GM18870 (cell line): Measurements from ENCODE around the gene MGAT5.

ENCODE experiments used
- ATAC-seq: cut with Tn5 transposase; IDR thresholded peaks from one replicate; pipeline ENCODE4 v1.9.1; 2021; ENCODE audit warnings: moderate library complexity; ENCODE audit not compliant: unreplicated experiment

MGAT5 gene

GRCh38 chr2:134440336-134440909, 186.6 kb downstream of the MGAT5 start:
- ATAC-seq: no peak

GRCh38 chr2:134441153-134441863, 187.4 kb downstream of the MGAT5 start:
- no peak for ATAC-seq

GRCh38 chr2:134443814-134444480, 190.1 kb downstream of the MGAT5 start:
- no peak for ATAC-seq

GRCh38 chr2:134445116-134445515, 191.2 kb downstream of the MGAT5 start:
- no peak for ATAC-seq

- ATAC-seq: no peak
These were observed 192.1 kb downstream of the MGAT5 start for GRCh38 chr2:134445985-134446382.

- no peak for ATAC-seq
These were observed 192.6 kb downstream of the MGAT5 start for GRCh38 chr2:134446383-134447017.

- ATAC-seq: no peak
These were observed 193.8 kb downstream of the MGAT5 start for GRCh38 chr2:134447669-134448068.

- no peak for ATAC-seq
These were observed 194.8 kb downstream of the MGAT5 start for GRCh38 chr2:134448650-134449049.

- ATAC-seq: no peak
These were observed 195.3 kb downstream of the MGAT5 start for GRCh38 chr2:134449157-134449556.

- ATAC-seq: no peak
These were observed 196.1 kb downstream of the MGAT5 start for GRCh38 chr2:134449751-134450513.

GRCh38 chr2:134451347-134451630, 197.4 kb downstream of the MGAT5 start:
- no peak for ATAC-seq

- ATAC-seq: no peak
These were observed 198.3 kb downstream of the MGAT5 start for GRCh38 chr2:134452042-134452733.

- ATAC-seq: no peak
These were observed 199.6 kb downstream of the MGAT5 start for GRCh38 chr2:134453476-134453875.

- ATAC-seq: no peak
These were observed 200.1 kb downstream of the MGAT5 start for GRCh38 chr2:134453973-134454372.

- ATAC-seq: no peak
These were observed 200.6 kb downstream of the MGAT5 start for GRCh38 chr2:134454426-134454825.

- no peak for ATAC-seq
These were observed 201.1 kb downstream of the MGAT5 start for GRCh38 chr2:134454931-134455330.

GRCh38 chr2:134455426-134455825, 201.6 kb downstream of the MGAT5 start:
- ATAC-seq: no peak

- ATAC-seq: no peak
These were observed 203.5 kb downstream of the MGAT5 start for GRCh38 chr2:134457353-134457752.

- no peak for ATAC-seq
These were observed 204.0 kb downstream of the MGAT5 start for GRCh38 chr2:134457765-134458472.

GRCh38 chr2:134458473-134458853, 204.6 kb downstream of the MGAT5 start:
- ATAC-seq: no peak
